MM.1S (cell line): ENCODE measurements around the gene GSAP.

Source experiments
- DNase-seq: peaks from one replicate; pipeline ENCODE4 v3.0.0-alpha.2; 2015
- H2AFZ ChIP-seq: fragments of 300-600 bp; sonication (generic); 2 replicates; pipeline ENCODE4 v1.6.0; 2016; ENCODE audit warnings: antibody characterized with exemption, low read length
- H3F3A ChIP-seq: fragments of 300-600 bp; sonication (generic); 2 replicates; pipeline ENCODE4 v1.6.1; 2016; ENCODE audit warnings: mild to moderate bottlenecking, antibody characterized with exemption, low read length, moderate library complexity, mixed read lengths; ENCODE audit not compliant: insufficient read depth
- H3K27ac ChIP-seq: fragments of 300-600 bp; sonication (generic); 2 replicates; pipeline ENCODE4 v1.5.1; 2016; ENCODE audit warnings: mild to moderate bottlenecking, low read length
- H3K27me3 ChIP-seq: fragments of 300-600 bp; sonication (generic); replicated peaks from 2 replicates; pipeline ENCODE4 v1.6.0; 2016; ENCODE audit warnings: low read length; ENCODE audit not compliant: insufficient read depth
- H3K36me3 ChIP-seq: fragments of 300-600 bp; sonication (generic); replicated peaks from 2 replicates; pipeline ENCODE4 v1.6.1; 2016; ENCODE audit warnings: mild to moderate bottlenecking, low read length, mixed read lengths; ENCODE audit not compliant: insufficient read depth
- H3K4me1 ChIP-seq: fragments of 300-600 bp; sonication (generic); 2 replicates; pipeline ENCODE4 v1.6.1; 2016; ENCODE audit warnings: low read length, mixed read lengths
- H3K4me2 ChIP-seq: fragments of 300-600 bp; sonication (generic); 2 replicates; pipeline ENCODE4 v1.6.0; 2016; ENCODE audit warnings: low read depth, low read length
- H3K4me3 ChIP-seq: fragments of 300-600 bp; sonication (generic); 2 replicates; pipeline ENCODE4 v1.5.1; 2016; ENCODE audit warnings: low read length, mixed read lengths
- H3K79me2 ChIP-seq: fragments of 300-600 bp; sonication (generic); 2 replicates; pipeline ENCODE4 v1.6.1; 2016; ENCODE audit warnings: mixed run types, low read length, mixed read lengths
- H3K9ac ChIP-seq: fragments of 300-600 bp; sonication (generic); 2 replicates; pipeline ENCODE4 v1.6.1; 2016; ENCODE audit warnings: low read length, mixed read lengths
- H3K9me2 ChIP-seq: fragments of 300-600 bp; sonication (generic); replicated peaks from 2 replicates; pipeline ENCODE4 v1.6.1; 2016; ENCODE audit warnings: mild to moderate bottlenecking, low read length, mixed read lengths; ENCODE audit not compliant: insufficient read depth
- H3K9me3 ChIP-seq: fragments of 300-600 bp; sonication (generic); replicated peaks from 2 replicates; pipeline ENCODE4 v1.6.1; 2016; ENCODE audit warnings: mild to moderate bottlenecking, low read length, mixed read lengths; ENCODE audit not compliant: insufficient read depth
- H4K20me1 ChIP-seq: fragments of 300-600 bp; sonication (generic); 2 replicates; pipeline ENCODE4 v1.6.1; 2016; ENCODE audit warnings: mild to moderate bottlenecking, low read length, moderate library complexity, mixed read lengths; ENCODE audit not compliant: insufficient read depth
- CTCF ChIP-seq: fragments of 300-600 bp; sonication (generic); IDR thresholded peaks from 2 replicates; pipeline ENCODE4 v1.5.1; 2016; ENCODE audit warnings: antibody characterized with exemption, low read length, mixed read lengths
- EZH2 ChIP-seq: fragments of 300-600 bp; sonication (generic); optimal IDR thresholded peaks from 2 replicates; pipeline ENCODE3; 2017; ENCODE audit warnings: low read depth, mild to moderate bottlenecking, antibody characterized with exemption, low read length, mixed read lengths
- EZH2phosphoT487 ChIP-seq: fragments of 300-600 bp; sonication (generic); IDR thresholded peaks from 2 replicates; pipeline ENCODE4 v1.6.1; 2018; ENCODE audit warnings: antibody characterized with exemption, low read length

GSAP gene

GRCh38 chr7:77439572-77439971, 23.4 kb upstream of the GSAP start:
- Histone ChIP-seq H3K9me3 (no peaks in the 10 kb centered on the region), H3K4me3 (no peak overlapping the region), H3F3A (no peaks in the 10 kb centered on the region), H3K4me2 (no peak overlapping the region), H3K9ac (no peak overlapping the region), H3K4me1 (no peaks in the 10 kb centered on the region), H3K27ac (no peak overlapping the region), H3K79me2 (no peaks in the 10 kb centered on the region), H2AFZ (no peak overlapping the region), H4K20me1 (no peaks in the 10 kb centered on the region), H3K9me2 (no peaks in the 10 kb centered on the region), H3K36me3 (no peaks in the 10 kb centered on the region), H3K27me3 (no peaks in the 10 kb centered on the region)
- TF ChIP-seq EZH2 = no peak
- no peak for TF ChIP-seq CTCF
- TF ChIP-seq EZH2phosphoT487 = no peak
- DNase-seq = no peak

- Histone ChIP-seq H4K20me1 (no peaks in the 10 kb centered on the region), H3K4me3 (no peak overlapping the region), H3K36me3 (no peaks in the 10 kb centered on the region), H3F3A (no peaks in the 10 kb centered on the region), H3K9me3 (no peaks in the 10 kb centered on the region), H3K4me1 (no peaks in the 10 kb centered on the region), H3K27ac (no peak overlapping the region), H3K4me2 (no peak overlapping the region), H3K9me2 (no peaks in the 10 kb centered on the region), H3K79me2 (no peaks in the 10 kb centered on the region), H2AFZ (no peak overlapping the region), H3K9ac (no peak overlapping the region), H3K27me3 (no peaks in the 10 kb centered on the region)
- DNase-seq = no peak
- TF ChIP-seq CTCF = no peak
- no peak for TF ChIP-seq EZH2phosphoT487
- TF ChIP-seq EZH2 = no peak
Observed at GRCh38 chr7:77438131-77438530, 22.0 kb upstream of the GSAP start.

GRCh38 chr7:77434570-77435275, 18.6 kb upstream of the GSAP start:
- DNase-seq = no peak
- no peak overlapping the region for H2AFZ ChIP-seq
- no peaks in the 10 kb centered on the region for H3K4me1 ChIP-seq
- TF ChIP-seq CTCF = no peak
- no peaks in the 10 kb centered on the region for H3F3A ChIP-seq
- H3K79me2 ChIP-seq = no peaks in the 10 kb centered on the region
- no peaks in the 10 kb centered on the region for H3K9me2 ChIP-seq
- no peak overlapping the region for H3K27ac ChIP-seq
- no peak overlapping the region for H3K4me2 ChIP-seq
- no peaks in the 10 kb centered on the region for H4K20me1 ChIP-seq
- H3K9me3 ChIP-seq = no peaks in the 10 kb centered on the region
- no peaks in the 10 kb centered on the region for H3K27me3 ChIP-seq
- no peak overlapping the region for H3K9ac ChIP-seq
- no peaks in the 10 kb centered on the region for H3K36me3 ChIP-seq
- H3K4me3 ChIP-seq = no peak overlapping the region
